Muscle layer of colon (tissue), 2 donors: ENCODE results near the gene P3H1.
"Not testable (repeated sequence)": the region's sequence is repeated elsewhere in the genome, so short reads cannot be mapped to it uniquely, and the experiment has no call there.

Experiments
- H3K27ac ChIP-seq: one replicate; pipeline ENCODE4 v1.7.0; 2013; ENCODE audit warnings: low read depth, mild to moderate bottlenecking, low read length, moderate library complexity
- H3K27me3 ChIP-seq, 2 donors: one replicate each; pipeline ENCODE4 v1.7.0; 2013; ENCODE audit warnings: low read length in 2 of 2, mild to moderate bottlenecking in 2 of 2; ENCODE audit not compliant: insufficient read depth in 2 of 2, control insufficient read depth in 1 of 2
- H3K36me3 ChIP-seq: one replicate; pipeline ENCODE4 v1.7.0; 2013; ENCODE audit warnings: mild to moderate bottlenecking, low read length; ENCODE audit not compliant: insufficient read depth
- H3K4me1 ChIP-seq: one replicate; pipeline ENCODE4 v1.7.0; 2013; ENCODE audit warnings: mild to moderate bottlenecking, low read length; ENCODE audit not compliant: insufficient read depth
- H3K4me3 ChIP-seq, 2 donors: one replicate each; pipeline ENCODE4 v1.7.0; 2013; ENCODE audit warnings: low read length in 2 of 2, low read depth in 1 of 2, mild to moderate bottlenecking in 1 of 2, moderate library complexity in 1 of 2
- H3K9ac ChIP-seq: one replicate; pipeline ENCODE4 v1.7.0; 2013; ENCODE audit warnings: low read length
- H3K9me3 ChIP-seq: one replicate; pipeline ENCODE4 v1.7.0; 2013; ENCODE audit warnings: mild to moderate bottlenecking, low read length
- donor health status: abdominal sarcoma.
- donor health status: Adenocarcinoma of cecum.

The P3H1 gene

DNA sequence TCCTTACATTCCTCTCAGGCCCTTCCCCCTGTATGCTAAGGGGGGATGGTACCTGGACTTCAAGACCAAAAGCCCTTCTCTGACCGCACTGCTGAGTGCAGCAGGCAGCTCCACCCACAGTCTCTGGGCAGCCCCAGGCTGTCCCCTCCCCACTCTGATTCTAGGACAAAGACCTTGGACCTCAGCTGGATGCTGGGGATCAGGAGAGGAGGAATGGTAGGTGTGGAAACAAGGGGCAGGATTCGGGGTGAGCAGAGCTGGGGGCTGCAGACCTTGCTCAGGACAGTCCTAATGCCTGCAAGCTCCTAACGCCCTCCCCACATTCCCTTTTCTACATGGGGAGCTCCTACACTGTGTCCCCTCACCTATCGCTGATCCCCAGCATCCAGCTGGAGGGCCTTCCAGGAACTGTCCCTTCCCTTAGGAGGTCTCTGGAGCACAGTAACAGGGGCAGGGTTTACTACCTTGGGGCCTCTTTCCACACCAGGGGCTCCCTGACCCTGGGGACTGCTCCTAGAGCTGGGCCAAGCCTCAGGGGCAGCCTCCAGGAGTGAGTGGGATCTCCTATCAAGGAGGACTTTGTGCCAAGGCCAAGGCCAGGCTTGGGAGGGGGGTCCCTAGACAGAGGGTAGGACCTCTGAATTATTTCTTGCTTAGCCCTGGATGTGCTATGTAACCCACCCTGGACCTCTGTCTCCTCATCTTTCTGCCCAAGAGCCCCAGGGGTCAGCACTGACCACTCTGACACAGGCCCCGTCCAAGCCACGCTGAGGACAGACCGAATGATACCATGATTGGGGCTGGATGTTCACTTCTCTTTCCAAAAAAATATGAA is 32.4 kb downstream of the P3H1 start:
- no peak overlapping the region for H3K9ac ChIP-seq
- H3K27ac ChIP-seq: no peak overlapping the region
- no peaks in the 10 kb centered on the region for H3K27me3 ChIP-seq
- no peaks in the 10 kb centered on the region for H3K9me3 ChIP-seq
- no peaks in the 10 kb centered on the region for H3K36me3 ChIP-seq
- no peaks in the 10 kb centered on the region for H3K4me1 ChIP-seq
- H3K4me3 ChIP-seq: no peak overlapping the region

DNA sequence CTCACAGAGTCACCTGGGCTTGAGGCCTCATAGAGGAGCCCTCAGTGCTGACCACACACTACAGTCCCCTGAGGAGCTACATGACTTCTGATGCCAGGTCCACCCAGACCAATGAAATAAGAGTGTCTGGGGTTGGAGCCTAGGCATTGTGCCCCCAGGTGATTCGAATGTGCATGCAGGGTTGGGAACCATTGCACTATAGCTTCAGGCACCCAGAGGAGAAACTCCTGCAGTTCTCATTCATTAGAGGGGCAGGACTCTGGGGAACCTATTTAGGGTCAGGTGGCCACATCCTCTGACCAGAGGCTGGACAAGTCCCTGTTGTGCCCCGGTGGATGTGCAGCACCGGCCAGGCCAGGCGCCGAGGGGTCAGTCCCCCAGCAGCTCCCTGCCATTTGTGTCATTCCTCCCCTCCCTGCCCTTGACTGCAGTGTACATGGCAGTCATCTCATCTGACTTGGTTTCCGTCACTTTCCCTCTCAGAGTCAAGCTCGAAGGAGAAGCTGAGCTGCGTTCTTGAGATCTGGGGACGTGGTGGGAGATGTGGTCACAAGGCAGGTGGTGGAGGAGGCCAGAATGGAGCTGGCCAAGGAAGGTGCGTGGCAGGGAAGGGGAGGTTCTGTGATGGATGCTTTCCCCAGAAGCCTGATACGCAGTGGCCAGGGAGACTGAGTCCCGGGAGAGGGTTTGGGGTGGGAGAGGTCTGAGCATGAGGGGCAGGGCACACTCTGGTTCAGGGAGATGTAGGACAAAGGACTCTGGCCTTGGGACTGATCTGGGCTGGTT is 33.2 kb downstream of the P3H1 start:
- no peaks in the 10 kb centered on the region for H3K9me3 ChIP-seq
- no peak overlapping the region for H3K4me3 ChIP-seq

DNA sequence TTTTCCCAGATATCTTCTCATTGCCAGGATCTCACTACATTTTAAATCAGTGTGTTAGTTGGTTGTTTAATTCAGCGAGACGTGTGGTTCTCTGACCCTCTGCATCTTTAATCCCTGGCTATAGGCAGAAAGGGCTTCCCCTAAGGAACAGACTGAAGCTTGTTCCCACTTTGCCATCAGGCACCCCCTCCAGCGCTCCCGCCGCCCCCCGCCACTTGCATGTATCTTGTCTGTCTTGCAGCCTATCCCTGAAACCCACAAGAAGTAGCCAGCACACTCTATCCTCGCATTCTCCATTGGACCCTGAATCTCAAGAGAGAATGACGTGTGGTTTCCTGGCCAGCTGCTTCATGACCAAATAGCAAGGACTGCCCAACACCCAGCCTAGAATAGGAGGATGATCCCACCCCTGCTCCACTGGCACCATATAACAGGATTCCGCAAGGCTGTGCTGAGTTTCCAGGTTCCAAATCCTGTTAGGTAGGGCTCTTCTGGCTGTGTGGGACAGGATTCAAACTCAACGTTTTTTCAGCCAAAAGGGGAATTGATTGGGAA is 34.6 kb downstream of the P3H1 start:
- no peaks in the 10 kb centered on the region for H3K4me1 ChIP-seq
- H3K27me3 ChIP-seq: no peaks in the 10 kb centered on the region
- H3K9me3 ChIP-seq: no peaks in the 10 kb centered on the region
- H3K9ac ChIP-seq: no peak overlapping the region
- H3K4me3 ChIP-seq: no peak overlapping the region
- no peaks in the 10 kb centered on the region for H3K36me3 ChIP-seq
- H3K27ac ChIP-seq: no peak overlapping the region

More for the DNA sequence above, 33.2 kb downstream of the P3H1 start:
- Histone ChIP-seq H3K36me3 (no peaks in the 10 kb centered on the region), H3K27ac (no peak overlapping the region), H3K9ac (no peak overlapping the region), H3K4me1 (no peaks in the 10 kb centered on the region), H3K27me3 (no peaks in the 10 kb centered on the region)

DNA sequence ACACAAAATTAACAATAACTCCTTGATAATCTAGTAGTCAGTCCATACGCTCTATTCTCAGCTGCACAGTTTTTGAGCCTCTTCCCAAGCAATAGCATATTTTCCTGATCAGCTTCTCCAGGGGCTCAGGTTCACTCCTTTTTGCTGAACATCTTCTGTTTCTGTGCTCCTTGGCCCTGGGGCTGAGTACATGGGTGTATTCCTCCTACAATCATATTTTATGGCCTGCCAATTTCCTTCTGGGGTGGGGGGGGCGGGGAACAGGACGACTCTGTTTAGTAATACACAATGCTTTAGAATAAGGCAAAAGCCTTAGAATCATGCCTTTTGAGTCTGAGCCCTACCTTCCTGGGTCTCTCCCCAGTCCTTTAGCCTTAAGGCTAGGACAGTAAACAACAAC is 35.2 kb downstream of the P3H1 start:
- Histone ChIP-seq H3K27ac (no peak overlapping the region), H3K9me3 (no peaks in the 10 kb centered on the region), H3K4me1 (no peaks in the 10 kb centered on the region), H3K9ac (no peak overlapping the region), H3K27me3 (no peaks in the 10 kb centered on the region), H3K36me3 (no peaks in the 10 kb centered on the region), H3K4me3 (no peak overlapping the region)

DNA sequence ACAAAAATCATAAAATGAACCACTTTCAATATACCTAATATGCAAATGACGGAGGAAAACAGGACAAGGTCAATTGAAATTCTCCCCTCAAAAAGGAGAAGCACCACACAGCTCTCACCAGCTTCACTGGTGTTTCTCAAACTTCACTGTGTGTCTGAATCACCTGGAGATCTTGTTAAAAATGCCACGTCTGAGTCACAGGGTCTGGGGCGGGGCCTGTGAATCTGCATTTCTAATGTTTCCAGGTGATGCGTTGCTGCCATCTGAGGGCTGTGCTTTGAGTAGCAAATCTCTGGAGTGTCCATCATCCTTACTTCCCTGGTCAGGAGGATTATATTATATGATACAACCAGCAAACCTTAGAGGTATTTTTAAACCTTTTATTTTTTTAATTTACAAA is 35.8 kb downstream of the P3H1 start:
- Histone ChIP-seq H3K9me3 (no peaks in the 10 kb centered on the region), H3K9ac (no peak overlapping the region), H3K4me1 (no peaks in the 10 kb centered on the region), H3K27me3 (no peaks in the 10 kb centered on the region), H3K36me3 (no peaks in the 10 kb centered on the region), H3K27ac (no peak overlapping the region), H3K4me3 (no peak overlapping the region)

DNA sequence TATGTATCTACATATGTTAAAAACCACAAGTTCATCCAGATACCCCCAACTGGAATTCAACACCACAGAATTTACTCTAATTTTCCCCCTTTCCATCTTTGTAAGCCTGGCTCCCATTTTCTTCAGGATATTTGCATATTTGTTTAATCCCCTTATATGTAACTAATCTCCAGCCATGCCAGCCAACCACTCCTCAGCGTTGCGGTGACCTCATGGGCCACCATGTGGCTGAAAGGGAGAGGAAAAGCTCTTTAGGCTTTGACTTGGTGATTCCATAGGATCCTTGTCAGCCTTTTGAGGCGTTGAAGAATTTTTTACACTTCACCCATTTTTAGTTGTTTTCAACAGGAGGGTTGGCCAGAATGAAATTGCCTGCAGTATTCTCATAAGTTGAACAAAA is 36.8 kb downstream of the P3H1 start:
- Histone ChIP-seq H3K27me3 (no peaks in the 10 kb centered on the region), H3K4me3 (no peak overlapping the region), H3K27ac (no peak overlapping the region), H3K9ac (no peak overlapping the region), H3K4me1 (no peaks in the 10 kb centered on the region), H3K36me3 (no peaks in the 10 kb centered on the region), H3K9me3 (no peaks in the 10 kb centered on the region)

DNA sequence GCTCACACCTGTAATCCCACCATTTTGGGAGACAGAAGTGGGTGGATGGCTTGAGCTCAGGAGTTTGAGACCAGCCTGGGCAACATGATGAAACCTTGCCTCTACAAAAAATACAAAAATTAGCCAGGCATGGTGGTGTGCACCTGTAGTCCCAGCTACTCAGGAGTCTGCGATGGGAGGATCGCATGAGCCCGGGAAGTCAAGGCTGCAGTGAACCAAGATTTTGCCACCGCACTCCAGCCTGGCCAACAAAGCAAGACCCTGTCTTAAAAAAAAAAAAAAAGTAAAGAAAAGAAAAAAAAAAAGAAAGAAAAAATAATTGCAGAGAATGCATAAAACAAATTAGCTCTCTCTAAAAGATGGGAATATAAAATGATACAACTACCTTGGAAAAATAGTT is 41.0 kb downstream of the P3H1 start:
- H3K4me1 ChIP-seq, H3K27ac ChIP-seq, H3K4me3 ChIP-seq, H3K27me3 ChIP-seq, H3K9ac ChIP-seq, H3K9me3 ChIP-seq, H3K36me3 ChIP-seq: not testable (repeated sequence)

DNA sequence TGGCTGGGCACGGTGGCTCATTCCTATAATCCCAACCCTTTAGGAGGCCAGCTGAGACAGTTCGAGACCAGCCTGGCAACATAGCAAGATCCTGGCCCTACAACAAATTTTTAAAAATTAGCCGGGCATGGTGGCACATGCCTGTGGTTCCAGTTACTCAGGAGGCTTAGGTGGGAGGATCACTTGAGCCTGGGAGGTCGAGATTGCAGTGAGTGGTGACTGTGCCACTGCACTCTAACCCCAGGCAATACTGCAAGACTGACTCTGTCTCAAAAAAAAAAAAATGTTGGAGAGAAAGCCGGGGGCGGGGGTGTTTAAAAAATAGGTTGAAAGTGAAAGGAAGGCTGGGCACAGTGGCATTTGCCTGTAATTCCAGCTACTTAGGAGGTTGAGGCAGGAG is 43.3 kb downstream of the P3H1 start:
- no peaks in the 10 kb centered on the region for H3K4me1 ChIP-seq
- no peak overlapping the region for H3K9ac ChIP-seq
- H3K36me3 ChIP-seq: no peaks in the 10 kb centered on the region
- H3K27ac ChIP-seq: no peak overlapping the region
- H3K4me3 ChIP-seq: no peak overlapping the region
- no peaks in the 10 kb centered on the region for H3K27me3 ChIP-seq
- H3K9me3 ChIP-seq: no peaks in the 10 kb centered on the region

DNA sequence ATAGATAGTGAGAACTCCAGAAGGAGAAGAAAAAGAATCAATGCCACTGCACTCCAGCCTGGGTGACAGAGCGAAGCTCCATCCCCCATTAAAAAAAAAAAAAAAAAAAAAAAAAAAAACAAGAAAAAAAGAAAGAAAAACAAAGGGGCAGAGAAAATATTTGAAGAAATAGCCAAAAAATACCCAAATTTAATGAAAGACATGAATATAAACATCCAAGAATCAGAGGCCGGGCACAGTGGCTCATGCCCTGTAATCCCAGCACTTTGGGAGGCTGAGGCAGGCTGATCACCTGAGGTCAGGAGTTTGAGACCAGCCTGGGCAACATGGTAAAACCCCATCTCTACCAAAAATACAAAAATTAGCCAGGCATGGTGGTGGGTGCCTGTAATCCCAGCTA is 44.4 kb downstream of the P3H1 start:
- H3K36me3 ChIP-seq, H3K9me3 ChIP-seq, H3K4me3 ChIP-seq, H3K27me3 ChIP-seq, H3K27ac ChIP-seq, H3K4me1 ChIP-seq, H3K9ac ChIP-seq: not testable (repeated sequence)

DNA sequence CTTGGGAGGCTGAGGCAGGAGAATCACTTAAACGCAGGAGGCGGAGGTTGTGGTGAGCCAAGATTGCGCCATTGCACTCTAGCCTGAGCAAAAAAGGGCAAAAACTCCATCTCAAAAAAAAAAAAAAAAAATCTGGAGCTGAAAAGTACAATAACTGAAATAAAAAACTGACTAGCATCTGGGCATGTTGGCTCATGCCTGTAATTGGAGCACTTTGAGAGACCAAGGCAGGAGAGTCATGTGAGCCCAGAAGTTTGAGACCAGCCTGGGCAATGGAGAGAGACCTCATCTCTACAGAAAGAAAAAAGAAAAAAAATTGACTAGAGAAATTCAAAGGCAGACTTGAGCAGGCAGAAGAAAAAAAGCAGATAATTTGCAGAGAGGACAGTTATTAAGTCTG is 44.9 kb downstream of the P3H1 start:
- H3K9me3 ChIP-seq: no peaks in the 10 kb centered on the region
- H3K27ac ChIP-seq: no peak overlapping the region
- H3K4me1 ChIP-seq: no peaks in the 10 kb centered on the region
- no peaks in the 10 kb centered on the region for H3K27me3 ChIP-seq
- no peak overlapping the region for H3K9ac ChIP-seq
- H3K4me3 ChIP-seq: no peak overlapping the region
- no peaks in the 10 kb centered on the region for H3K36me3 ChIP-seq

DNA sequence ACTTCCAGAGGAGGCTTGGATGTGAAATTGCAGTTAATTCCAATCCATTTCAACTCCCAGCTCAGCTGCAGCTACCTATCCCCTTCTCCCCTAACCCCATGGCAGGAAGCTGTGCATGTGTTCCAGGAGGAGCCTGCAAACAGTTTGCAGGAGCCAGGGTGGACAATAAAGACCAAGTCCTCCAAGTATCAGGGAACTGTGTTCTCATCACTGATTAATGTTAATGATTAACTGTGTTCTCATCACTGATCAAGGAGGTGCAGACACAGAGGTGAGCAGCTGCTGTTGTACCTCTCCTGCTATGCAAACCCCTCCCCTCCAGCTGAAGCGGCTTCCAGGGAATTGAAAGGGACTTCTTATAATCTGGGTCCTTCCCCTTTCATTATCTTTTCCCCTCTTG is 46.0 kb downstream of the P3H1 start:
- H3K27me3 ChIP-seq: no peaks in the 10 kb centered on the region
- H3K4me1 ChIP-seq: no peaks in the 10 kb centered on the region
- no peaks in the 10 kb centered on the region for H3K9me3 ChIP-seq
- no peak overlapping the region for H3K4me3 ChIP-seq
- H3K9ac ChIP-seq: no peak overlapping the region
- peaks cover 3% of the 10 kb centered on the region for H3K36me3 ChIP-seq
- no peak overlapping the region for H3K27ac ChIP-seq
